Islet precursor cell (in vitro differentiated cells): ENCODE results near the gene CFI.
A peak's percentile ranks its signal among the peaks of the same experiment; 100 is the strongest.
"Not testable (repeated sequence)": the region's sequence is repeated elsewhere in the genome, so short reads cannot be mapped to it uniquely, and the experiment has no call there.

Source experiments
- DNase-seq: peaks from one replicate; pipeline ENCODE4 v3.0.0-alpha.2; 2018

The CFI gene

GRCh38 chr4:109787807-109788206 is 14.0 kb downstream of the CFI start:
- no peak for DNase-seq

- DNase-seq = no peak
Observed at GRCh38 chr4:109786846-109787245, 15.0 kb downstream of the CFI start.

- DNase-seq = not testable (repeated sequence)
Observed at GRCh38 chr4:109782092-109782491, 19.7 kb downstream of the CFI start.

GRCh38 chr4:109764789-109765402 is 36.9 kb downstream of the CFI start:
- DNase-seq = no peak

GRCh38 chr4:109764376-109764775 is 37.4 kb downstream of the CFI start:
- no peak for DNase-seq

- DNase-seq = no peak
Observed at GRCh38 chr4:109760682-109761081, 41.1 kb downstream of the CFI start.

- DNase-seq = no peak
Observed at GRCh38 chr4:109755656-109756055, 46.1 kb downstream of the CFI start.

GRCh38 chr4:109754093-109754857 is 47.5 kb downstream of the CFI start:
- no peak for DNase-seq

GRCh38 chr4:109752525-109752924 is 49.3 kb downstream of the CFI start:
- DNase-seq = no peak

- no peak for DNase-seq
Observed at GRCh38 chr4:109751852-109752251, 49.9 kb downstream of the CFI start.

- DNase-seq = no peak
Observed at GRCh38 chr4:109750652-109751244, 51.1 kb downstream of the CFI start.

GRCh38 chr4:109749388-109750082 is 52.3 kb downstream of the CFI start:
- no peak for DNase-seq

GRCh38 chr4:109748114-109748513 is 53.7 kb downstream of the CFI start:
- no peak for DNase-seq

GRCh38 chr4:109746728-109747127 is 55.1 kb downstream of the CFI start:
- no peak for DNase-seq

- no peak for DNase-seq
Observed at GRCh38 chr4:109745830-109746229, 56.0 kb downstream of the CFI start.

GRCh38 chr4:109739547-109739946 is 62.3 kb downstream of the CFI start:
- peak; percentile 61 for DNase-seq

- DNase-seq = no peak
Observed at GRCh38 chr4:109738104-109738872, 63.5 kb downstream of the CFI start.

- DNase-seq = no peak
Observed at GRCh38 chr4:109735566-109736365, 66.0 kb downstream of the CFI start.

GRCh38 chr4:109733728-109734127 is 68.1 kb downstream of the CFI start:
- no peak for DNase-seq

GRCh38 chr4:109730619-109731545 is 70.9 kb downstream of the CFI start:
- DNase-seq = no peak
